H1 (cell line): ENCODE results near the gene TXNDC12. TPM values are rescaled to one million over a fixed set of nuclear protein-coding genes. Genes with fewer than 3 reads are reported as not detected.

Experiments used
- CTCF ChIA-PET: fragments of 300-600 bp; sonication (Branson Sonifier 250); formaldehyde crosslinking; loops from one replicate; lab custom pipeline; 2021; ENCODE audit not compliant: partially characterized antibody; lab: Charles Lee
- POLR2A ChIA-PET: fragments of 300-600 bp; sonication (Branson Sonifier 250); formaldehyde crosslinking; loops from one replicate; lab custom pipeline; 2021; ENCODE audit warnings: inconsistent platforms; ENCODE audit not compliant: partially characterized antibody; lab: Charles Lee
- DNase-seq, 2 experiments: peaks; one replicate each; pipeline versions ENCODE4 v3.0.0 to v3.0.0-alpha.2; 2010 to 2022; ENCODE audit warnings: low spot score in 2 of 2, low read depth in 1 of 2, mixed read lengths in 1 of 2
- FAIRE-seq: peaks from 2 replicates; lab custom pipeline; 2011; peaks lifted over from hg19 to GRCh38; lab: Jason Lieb, UNC
- H2AFZ ChIP-seq: 2 replicates; pipeline ENCODE4 v1.8.1; 2012; ENCODE audit warnings: low read length, inconsistent platforms
- H2AK5ac ChIP-seq: 2 replicates; pipeline ENCODE4 v1.6.1; 2013; ENCODE audit warnings: low read depth, low read length
- H2BK120ac ChIP-seq: replicated peaks from 2 replicates; pipeline ENCODE3; 2013; ENCODE audit warnings: low read depth, low read length, inconsistent platforms
- H2BK12ac ChIP-seq: 2 replicates; pipeline ENCODE4 v1.6.1; 2013; ENCODE audit warnings: low read depth, low read length
- H2BK15ac ChIP-seq: 2 replicates; pipeline ENCODE4 v1.6.1; 2013; ENCODE audit warnings: low read length
- H2BK20ac ChIP-seq: 2 replicates; pipeline ENCODE4 v1.6.1; 2013; ENCODE audit warnings: low read length
- H2BK5ac ChIP-seq: 2 replicates; pipeline ENCODE4 v1.6.1; 2013; ENCODE audit warnings: low read depth, low read length
- H3K14ac ChIP-seq: 2 replicates; pipeline ENCODE4 v1.6.1; 2013; ENCODE audit warnings: inconsistent platforms; ENCODE audit not compliant: insufficient read length
- H3K18ac ChIP-seq: 2 replicates; pipeline ENCODE4 v1.6.1; 2013; ENCODE audit warnings: low read length; ENCODE audit errors: extremely low read depth
- H3K23ac ChIP-seq: 2 replicates; pipeline ENCODE4 v1.6.1; 2013; ENCODE audit warnings: inconsistent platforms; ENCODE audit not compliant: insufficient read length
- H3K23me2 ChIP-seq: 2 replicates; pipeline ENCODE4 v1.6.1; 2013; ENCODE audit warnings: low read depth, low read length
- H3K27ac ChIP-seq: 2 replicates; pipeline ENCODE4 v1.6.1; 2011; ENCODE audit warnings: low read depth, low read length, inconsistent platforms
- H3K27me3 ChIP-seq, 4 experiments: replicated peaks in 1 of 4; 1 replicate in 1 of 4; 2 replicates in 3 of 4; pipeline versions ENCODE4 v1.6.1 to v1.8.1; 2011 to 2013; ENCODE audit warnings: low read length in 3 of 4, mild to moderate bottlenecking in 3 of 4, inconsistent platforms in 2 of 4, mixed read lengths in 2 of 4, moderate library complexity in 1 of 4; ENCODE audit not compliant: control insufficient read depth in 3 of 4, insufficient read depth in 3 of 4; ENCODE audit errors: extremely low read depth in 1 of 4
- H3K36me3 ChIP-seq, 4 experiments: 2 replicates each; pipeline versions ENCODE4 v1.6.1 to v1.8.1; 2011 to 2013; ENCODE audit warnings: mild to moderate bottlenecking in 4 of 4, low read length in 3 of 4, moderate library complexity in 2 of 4, control low read depth in 1 of 4, inconsistent platforms in 1 of 4; ENCODE audit not compliant: insufficient read depth in 4 of 4, control insufficient read depth in 2 of 4
- H3K4ac ChIP-seq: replicated peaks from 2 replicates; pipeline ENCODE3; 2013; ENCODE audit warnings: low read length, low read depth, mixed read lengths, inconsistent platforms; ENCODE audit not compliant: insufficient read length
- H3K4me1 ChIP-seq, 4 experiments: replicated peaks in 1 of 4; 1 replicate in 1 of 4; 2 replicates in 3 of 4; pipeline versions ENCODE4 v1.6.1 to v1.8.1; 2011 to 2013; ENCODE audit warnings: low read length in 3 of 4, inconsistent platforms in 2 of 4, mixed read lengths in 1 of 4; ENCODE audit not compliant: insufficient read depth in 4 of 4, control insufficient read depth in 3 of 4
- H3K4me2 ChIP-seq, 2 experiments: 2 replicates each; pipeline versions ENCODE4 v1.6.1 to v1.8.1; 2011 to 2013; ENCODE audit warnings: low read depth in 2 of 2, low read length in 2 of 2, control low read depth in 1 of 2, inconsistent platforms in 1 of 2, mild to moderate bottlenecking in 1 of 2; ENCODE audit not compliant: insufficient read depth in 1 of 2
- H3K4me3 ChIP-seq, 4 experiments: fragments of 200-600, 300-600 bp in 1 of 4; sonication (generic), shearing (Covaris generic), sonication (Bioruptor Twin) in 1 of 4; 2 replicates each; pipeline versions ENCODE4 v1.5.1 to v1.8.1; 2011 to 2016; ENCODE audit warnings: low read length in 4 of 4, low read depth in 3 of 4, control low read depth in 2 of 4, inconsistent platforms in 2 of 4, mild to moderate bottlenecking in 2 of 4, mixed read lengths in 1 of 4, moderate library complexity in 1 of 4; ENCODE audit not compliant: insufficient read depth in 2 of 4; ENCODE audit errors: extremely low read depth in 1 of 4
- H3K56ac ChIP-seq: replicated peaks from 2 replicates; pipeline ENCODE3; 2013; ENCODE audit warnings: low read depth, mild to moderate bottlenecking, mixed read lengths, low read length, inconsistent platforms; ENCODE audit not compliant: insufficient read length
- H3K79me1 ChIP-seq: 2 replicates; pipeline ENCODE4 v1.6.1; 2013; ENCODE audit warnings: low read depth, low read length, control low read depth
- H3K79me2 ChIP-seq, 2 experiments: 2 replicates each; pipeline versions ENCODE4 v1.6.1 to v1.8.1; 2012 to 2013; ENCODE audit warnings: low read length in 2 of 2, mild to moderate bottlenecking in 2 of 2, inconsistent platforms in 1 of 2; ENCODE audit not compliant: insufficient read depth in 2 of 2, control insufficient read depth in 1 of 2
- H3K9ac ChIP-seq, 4 experiments: replicated peaks in 1 of 4; 1 replicate in 1 of 4; 2 replicates in 3 of 4; pipeline versions ENCODE4 v1.6.1 to v1.8.1; 2011 to 2013; ENCODE audit warnings: low read depth in 3 of 4, low read length in 3 of 4, control low read depth in 2 of 4, mild to moderate bottlenecking in 2 of 4, moderate library complexity in 2 of 4, inconsistent platforms in 1 of 4; ENCODE audit errors: extremely low read depth in 1 of 4
- H3K9me3 ChIP-seq, 2 experiments: 2 replicates each; pipeline versions ENCODE4 v1.6.1 to v1.8.1; 2012 to 2013; ENCODE audit warnings: mild to moderate bottlenecking in 2 of 2, moderate library complexity in 2 of 2, control low read depth in 1 of 2, inconsistent platforms in 1 of 2, low read depth in 1 of 2, low read length in 1 of 2, mixed read lengths in 1 of 2; ENCODE audit not compliant: insufficient read depth in 2 of 2
- H4K20me1 ChIP-seq, 2 experiments: replicated peaks in 1 of 2; 2 replicates each; pipeline versions ENCODE3 to v1.8.1; 2011 to 2013; ENCODE audit warnings: inconsistent platforms in 2 of 2, low read length in 2 of 2, mild to moderate bottlenecking in 1 of 2; ENCODE audit not compliant: insufficient read depth in 2 of 2, control insufficient read depth in 1 of 2
- H4K5ac ChIP-seq: 2 replicates; pipeline ENCODE4 v1.6.1; 2013; ENCODE audit warnings: low read length, low read depth, mixed read lengths, inconsistent platforms; ENCODE audit not compliant: insufficient read length
- H4K8ac ChIP-seq: 2 replicates; pipeline ENCODE4 v1.8.0; 2013; ENCODE audit warnings: mild to moderate bottlenecking, moderate library complexity, low read length, inconsistent platforms; ENCODE audit not compliant: insufficient read depth; ENCODE audit errors: extremely low read depth
- H4K91ac ChIP-seq: replicated peaks from 2 replicates; pipeline ENCODE3; 2013; ENCODE audit warnings: low read length, mixed read lengths, inconsistent platforms; ENCODE audit not compliant: insufficient read length
- CHD2 ChIP-seq: IDR thresholded peaks from 2 replicates; pipeline ENCODE4 v1.6.1; 2012; ENCODE audit warnings: low read length, improper control_type of control experiment
- FOSL1 ChIP-seq: IDR thresholded peaks from 2 replicates; pipeline ENCODE4 v1.6.1; 2011; ENCODE audit warnings: mild to moderate bottlenecking, low read depth, low read length, moderate library complexity; ENCODE audit not compliant: insufficient read depth
- WGBS, 2 experiments: shearing (Covaris generic) in 1 of 2; methylation state at CpG; one replicate each; pipeline versions ENCODE4 v1.1.6 to v1.1.7; 2013 to 2015; ENCODE audit warnings: low lambda C conversion rate in 2 of 2, mixed read lengths in 2 of 2, inconsistent platforms in 1 of 2, low coverage in 1 of 2, missing lambda C conversion rate in 1 of 2; ENCODE audit not compliant: insufficient replicate concordance in 2 of 2, insufficient coverage in 1 of 2, insufficient read length in 1 of 2; ENCODE audit errors: extremely low coverage in 1 of 2, missing lambda C conversion rate in 1 of 2; 5-methylcytosine and 5-hydroxymethylcytosine counted together
- polyA plus RNA-seq, 7 experiments: library from polyadenylated mRNA; depleted of rRNA in 3 of 7; stranded (reverse) in 5 of 7; unstranded in 2 of 7; fragments of >200 nt in 5 of 7; fragments of 200-250 nt in 2 of 7; gene quantifications; 1 replicate in 5 of 7; 2 replicates in 1 of 7; 4 replicates in 1 of 7; pipeline versions ENCODE4 v1.2.1 to v1.2.3, GENCODE V29; 2011 to 2013; ENCODE audit warnings: missing spikeins in 2 of 7, mixed read lengths in 2 of 7
- total RNA-seq: library from RNA; stranded (reverse); fragmentation: NEBNext Ultra II Directional; extraction: Animal tissue kit (Norgen Biotek cat#: 25700); gene quantifications from 2 replicates; pipeline ENCODE4 v1.2.1, GENCODE V29; 2021

The TXNDC12 gene
- total and polyA plus RNA-seq, 2 of the 8 experiments (the other 6 are each of a cell fraction or from before 2014, with no cell fraction given) = 35.2 to 89.8 TPM

GRCh38 chr1:52057876-52058415, 3.0 kb upstream of the TXNDC12 start:
- no peak overlapping the region for H2BK12ac ChIP-seq
- H3K27me3 ChIP-seq = no peaks in the 10 kb centered on the region
- no peak overlapping the region for H2BK15ac ChIP-seq
- FAIRE-seq (no peak), DNase-seq (no peak)
- no peaks in the 10 kb centered on the region for H3K9me3 ChIP-seq
- WGBS, 2 experiments = 100% methylated on average over 1 of the region's 1 CpG; no CpG with 5 or more reads in 1 of the 2 experiments
- ChIA-PET POLR2A (interaction anchor here (1.2 to 5.4 kb wide), 3 partner anchors 9 to 24 kb away, joined by 3 to 61 read pairs (median 54); partner anchors contain the start of gene KTI12), CTCF (interaction anchor here (1.4 kb wide), 1 partner anchor 291 kb away, joined by 3 read pairs; no protein-coding TSS in a partner anchor)
- H2BK20ac ChIP-seq = no peak overlapping the region
- H2AFZ ChIP-seq = no peak overlapping the region
- H3K4me2 ChIP-seq = peak overlapping the region; percentile 79 to 96
- peaks cover 0 to 7% (median 2%) of the 10 kb centered on the region in 4 experiments; a peak in 3 of 7 replicates for H3K4me1 ChIP-seq
- H3K18ac ChIP-seq = no peak overlapping the region
- peak overlapping the region in 2 of 4 experiments; percentile 87 to 88; a peak in 3 of 8 replicates for H3K4me3 ChIP-seq
- H3K27ac ChIP-seq = peak overlapping the region; percentile 28; the same call in 1 of the 2 replicates
- no peak overlapping the region for H2BK5ac ChIP-seq
- H3K4ac ChIP-seq = no peak overlapping the region
- no peak overlapping the region for H2BK120ac ChIP-seq
- H2AK5ac ChIP-seq = no peak overlapping the region
- no peak overlapping the region for H4K91ac ChIP-seq
- no peak overlapping the region for H3K56ac ChIP-seq
- peaks cover 0 to 4% of the 10 kb centered on the region in 2 experiments for H4K20me1 ChIP-seq
- peaks cover 11% of the 10 kb centered on the region; the same call in 1 of the 2 replicates for H3K23me2 ChIP-seq
- peaks cover 8 to 29% (median 21%) of the 10 kb centered on the region in 4 experiments for H3K36me3 ChIP-seq
- H4K5ac ChIP-seq = no peak overlapping the region
- H3K9ac ChIP-seq = no peak overlapping the region; a peak in 1 of 7 replicates
- H3K14ac ChIP-seq = no peak overlapping the region
- no peaks in the 10 kb centered on the region; the same call in none of the 2 replicates for H3K79me1 ChIP-seq
- H3K23ac ChIP-seq = no peak overlapping the region
- H3K79me2 ChIP-seq = peaks cover 17 to 72% of the 10 kb centered on the region in 2 experiments
- no peak overlapping the region for H4K8ac ChIP-seq
- TF ChIP-seq FOSL1 (no peak), CHD2 (no peak)
